Measurements from ENCODE around the gene CHGA.

DNA sequence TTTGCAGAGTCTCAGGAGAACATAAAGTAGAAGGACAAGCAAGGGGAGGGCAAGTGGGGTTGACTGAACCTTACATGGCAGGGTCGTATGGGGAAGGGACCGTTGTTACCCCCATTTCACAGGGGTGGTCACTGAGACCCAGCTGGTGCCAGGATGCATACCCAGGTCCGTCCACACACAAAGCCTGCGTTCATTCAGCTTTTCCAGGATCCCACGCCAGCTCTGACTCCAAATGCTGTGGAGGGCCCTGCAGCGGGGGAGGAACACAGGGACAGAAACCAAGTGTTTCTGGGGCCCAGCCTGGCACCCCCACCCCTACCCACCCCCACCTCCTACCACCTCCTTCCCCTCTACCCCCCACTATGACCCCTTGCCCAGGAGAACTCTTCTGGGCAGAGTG lies 16.5 kb upstream of the CHGA start:
- no peak for TF ChIP-seq NFIC (IDR thresholded peaks at IDR 0.05; ENCODE audit: low read depth, low read length)
- TF ChIP-seq, protein P1, sequence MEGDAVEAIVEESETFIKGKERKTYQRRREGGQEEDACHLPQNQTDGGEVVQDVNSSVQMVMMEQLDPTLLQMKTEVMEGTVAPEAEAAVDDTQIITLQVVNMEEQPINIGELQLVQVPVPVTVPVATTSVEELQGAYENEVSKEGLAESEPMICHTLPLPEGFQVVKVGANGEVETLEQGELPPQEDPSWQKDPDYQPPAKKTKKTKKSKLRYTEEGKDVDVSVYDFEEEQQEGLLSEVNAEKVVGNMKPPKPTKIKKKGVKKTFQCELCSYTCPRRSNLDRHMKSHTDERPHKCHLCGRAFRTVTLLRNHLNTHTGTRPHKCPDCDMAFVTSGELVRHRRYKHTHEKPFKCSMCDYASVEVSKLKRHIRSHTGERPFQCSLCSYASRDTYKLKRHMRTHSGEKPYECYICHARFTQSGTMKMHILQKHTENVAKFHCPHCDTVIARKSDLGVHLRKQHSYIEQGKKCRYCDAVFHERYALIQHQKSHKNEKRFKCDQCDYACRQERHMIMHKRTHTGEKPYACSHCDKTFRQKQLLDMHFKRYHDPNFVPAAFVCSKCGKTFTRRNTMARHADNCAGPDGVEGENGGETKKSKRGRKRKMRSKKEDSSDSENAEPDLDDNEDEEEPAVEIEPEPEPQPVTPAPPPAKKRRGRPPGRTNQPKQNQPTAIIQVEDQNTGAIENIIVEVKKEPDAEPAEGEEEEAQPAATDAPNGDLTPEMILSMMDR (IDR thresholded peaks at IDR 0.05 in 2 of 3, conservative IDR thresholded peaks at IDR 0.05 in 1 of 3; ENCODE audit: control insufficient read depth in 2 of 3, extremely low read depth in 1 of 3, insufficient read depth in 1 of 3, low read depth in 3 of 3, low read length in 3 of 3), result no peak
- TF ChIP-seq E2F4 (IDR thresholded peaks at IDR 0.05; ENCODE audit: low read depth, low read length), result no peak
- TF ChIP-seq ZBTB33 (IDR thresholded peaks at IDR 0.05), result no peak

All from GM12878 (cell line).